IMR-90 (cell line): Measurements from ENCODE around the gene TACC2. TPM values are rescaled to one million over a fixed set of nuclear protein-coding genes. Genes with fewer than 3 reads are reported as not detected.
"Not testable (repeated sequence)": the region's sequence is repeated elsewhere in the genome, so short reads cannot be mapped to it uniquely, and the experiment has no call there.

ENCODE experiments used
- ATAC-seq: fragments of 200-7000 bp; cut with Tn5 transposase; 2 replicates; pipeline ENCODE4 v1.9.1; 2020; ENCODE audit warnings: low read depth, mild to moderate bottlenecking, moderate library complexity
- BruUV-seq: library from RNA; stranded (reverse); fragments of 400-500 nt; replicated peaks from 2 replicates; lab custom pipeline; 2021; lab: Mats Ljungman, UMichigan
- CTCF ChIA-PET: fragments of 300-600 bp; formaldehyde crosslinking; extraction: SDS; loops from one replicate; lab custom pipeline; 2021; ENCODE audit warnings: antibody characterized with exemption; lab: Yijun Ruan, JAX
- POLR2A ChIA-PET: fragments of 300-600 bp; sonication (Branson Sonifier 250); formaldehyde crosslinking; loops from one replicate; lab custom pipeline; 2022; ENCODE audit warnings: antibody characterized with exemption; ENCODE audit not compliant: unreplicated experiment; lab: Charles Lee
- DNase-seq: peaks from one replicate; pipeline ENCODE4 v3.0.0; 2013
- H2AFZ ChIP-seq: replicated peaks from 2 replicates; pipeline ENCODE3; 2013; ENCODE audit warnings: low read length, mild to moderate bottlenecking; ENCODE audit not compliant: poor library complexity
- H2AK5ac ChIP-seq: 2 replicates; pipeline ENCODE4 v1.6.1; 2013; ENCODE audit warnings: low read depth, low read length, inconsistent platforms
- H2AK9ac ChIP-seq: replicated peaks from 2 replicates; pipeline ENCODE3; 2013; ENCODE audit warnings: mild to moderate bottlenecking, low read depth, low read length, moderate library complexity; ENCODE audit not compliant: poor library complexity
- H2BK120ac ChIP-seq: 2 replicates; pipeline ENCODE4 v1.6.1; 2013; ENCODE audit warnings: low read depth, low read length, inconsistent platforms
- H2BK15ac ChIP-seq: 3 replicates; pipeline ENCODE4 v1.6.1; 2013; ENCODE audit warnings: low read depth, low read length, inconsistent platforms
- H2BK20ac ChIP-seq: 2 replicates; pipeline ENCODE4 v1.6.1; 2013; ENCODE audit warnings: low read depth, mild to moderate bottlenecking, inconsistent platforms, low read length, moderate library complexity
- H2BK5ac ChIP-seq: 2 replicates; pipeline ENCODE4 v1.6.1; 2013; ENCODE audit warnings: mild to moderate bottlenecking, low read depth, low read length, inconsistent platforms; ENCODE audit not compliant: poor library complexity, severe bottlenecking
- H3K14ac ChIP-seq: replicated peaks from 2 replicates; pipeline ENCODE4 v1.6.1; 2013; ENCODE audit warnings: low read depth, low read length, inconsistent platforms
- H3K18ac ChIP-seq: 2 replicates; pipeline ENCODE4 v1.6.1; 2013; ENCODE audit warnings: low read depth, low read length, control low read depth
- H3K23ac ChIP-seq: 2 replicates; pipeline ENCODE4 v1.6.1; 2013; ENCODE audit warnings: low read depth, low read length, inconsistent platforms
- H3K27ac ChIP-seq: 2 replicates; pipeline ENCODE4 v1.5.1; 2013; ENCODE audit warnings: mild to moderate bottlenecking, control low read depth, low read length; ENCODE audit not compliant: insufficient read depth
- H3K27me3 ChIP-seq: 2 replicates; pipeline ENCODE4 v1.6.1; 2013; ENCODE audit warnings: low read length; ENCODE audit not compliant: control insufficient read depth, insufficient read depth
- H3K36me3 ChIP-seq: 2 replicates; pipeline ENCODE4 v1.6.1; 2013; ENCODE audit warnings: low read length, mixed read lengths; ENCODE audit not compliant: control insufficient read depth, insufficient read depth
- H3K4ac ChIP-seq: 2 replicates; pipeline ENCODE4 v1.6.1; 2013; ENCODE audit warnings: low read depth, low read length, inconsistent platforms
- H3K4me1 ChIP-seq: 2 replicates; pipeline ENCODE4 v1.6.1; 2013; ENCODE audit warnings: low read length, mixed read lengths; ENCODE audit not compliant: control insufficient read depth, insufficient read depth
- H3K4me2 ChIP-seq: 2 replicates; pipeline ENCODE4 v1.6.1; 2013; ENCODE audit warnings: low read depth, mild to moderate bottlenecking, control low read depth, low read length, moderate library complexity
- H3K4me3 ChIP-seq: 2 replicates; pipeline ENCODE4 v1.5.1; 2013; ENCODE audit warnings: low read depth, mild to moderate bottlenecking, control low read depth, low read length, moderate library complexity; ENCODE audit not compliant: insufficient read depth
- H3K56ac ChIP-seq: 2 replicates; pipeline ENCODE4 v1.6.1; 2013; ENCODE audit warnings: low read length, inconsistent platforms; ENCODE audit not compliant: insufficient read depth; ENCODE audit errors: extremely low read depth
- H3K79me1 ChIP-seq, 2 experiments: 2 replicates each; pipeline ENCODE4 v1.6.1; 2013; ENCODE audit warnings: low read length in 2 of 2, inconsistent platforms in 1 of 2, low read depth in 1 of 2
- H3K9ac ChIP-seq: 2 replicates; pipeline ENCODE4 v1.6.1; 2013; ENCODE audit warnings: low read depth, low read length, control low read depth
- H3K9me1 ChIP-seq: 2 replicates; pipeline ENCODE4 v1.6.1; 2013; ENCODE audit warnings: low read length, inconsistent platforms; ENCODE audit not compliant: insufficient read depth
- H3K9me3 ChIP-seq: 2 replicates; pipeline ENCODE4 v1.6.1; 2013; ENCODE audit warnings: low read length; ENCODE audit not compliant: control insufficient read depth, insufficient read depth
- H4K20me1 ChIP-seq: 2 replicates; pipeline ENCODE4 v1.6.1; 2013; ENCODE audit warnings: low read length, inconsistent platforms; ENCODE audit not compliant: insufficient read depth
- H4K5ac ChIP-seq: 2 replicates; pipeline ENCODE4 v1.6.1; 2013; ENCODE audit warnings: mild to moderate bottlenecking, low read depth, low read length, control low read depth
- H4K8ac ChIP-seq, 2 experiments: 2 replicates each; pipeline ENCODE4 v1.6.1; 2013; ENCODE audit warnings: low read depth in 2 of 2, low read length in 2 of 2, control low read depth in 1 of 2, inconsistent platforms in 1 of 2
- H4K91ac ChIP-seq: 2 replicates; pipeline ENCODE4 v1.6.1; 2013; ENCODE audit warnings: low read depth, low read length, inconsistent platforms; ENCODE audit not compliant: insufficient read depth
- WGBS, 2 experiments: methylation state at CpG; one replicate each; pipeline versions ENCODE4 v1.1.5 to v1.1.7; 2013; ENCODE audit warnings: missing lambda C conversion rate in 2 of 2; ENCODE audit not compliant: insufficient read length in 1 of 2; ENCODE audit errors: extremely low coverage in 2 of 2; 5-methylcytosine and 5-hydroxymethylcytosine counted together
- dilution Hi-C: fragments of 300-500 bp; cut with HindIII; formaldehyde crosslinking; loops from one replicate; pipeline ENCODE4 v1.14.3; 2018; ENCODE audit warnings: low sequenced_read_pairs; ENCODE audit not compliant: unreplicated experiment
- in situ Hi-C: fragments of 300-500 bp; cut with MboI; formaldehyde crosslinking; loops from 3 replicates; pipeline ENCODE4 v1.14.3; 2019; ENCODE audit warnings: low sequenced_read_pairs, inconsistent platforms, mixed read lengths
- intact Hi-C: fragments of 100-400 bp; cut with micrococcal nuclease; formaldehyde crosslinking; loops from 2 replicates; pipeline ENCODE4 v1.10.0; 2022
- polyA plus RNA-seq, 3 experiments: library from polyadenylated mRNA; depleted of rRNA; stranded (reverse); fragments of >200 nt; gene quantifications; 2 replicates each; pipeline ENCODE4 v1.2.3, GENCODE V29; 2012; ENCODE audit warnings: low replicate concordance in 1 of 3
- total RNA-seq: library from RNA; depleted of rRNA; stranded (reverse); fragments of >200 nt; gene quantifications from 2 replicates; pipeline ENCODE4 v1.2.3, GENCODE V29; 2012

The TACC2 gene
- total and polyA plus RNA-seq, 2 of the 4 experiments (the other 2 are of a cell fraction) = 2.9 to 15.4 TPM

- H3K9me3 ChIP-seq, BruUV-seq, H2AFZ ChIP-seq, H4K91ac ChIP-seq, H3K23ac ChIP-seq, H3K4me3 ChIP-seq, H2BK15ac ChIP-seq, H3K4ac ChIP-seq, H3K56ac ChIP-seq, in situ Hi-C loops, H3K36me3 ChIP-seq, H2AK9ac ChIP-seq, H3K18ac ChIP-seq, H3K27ac ChIP-seq, H3K4me2 ChIP-seq, dilution Hi-C loops, ATAC-seq, H4K5ac ChIP-seq, H2AK5ac ChIP-seq, DNase-seq, H2BK120ac ChIP-seq, H2BK5ac ChIP-seq, H3K9me1 ChIP-seq, H3K4me1 ChIP-seq, H4K8ac ChIP-seq, intact Hi-C loops, CTCF ChIA-PET, H2BK20ac ChIP-seq, H3K79me1 ChIP-seq, H3K9ac ChIP-seq, H4K20me1 ChIP-seq, POLR2A ChIA-PET, H3K14ac ChIP-seq: not testable (repeated sequence)
- H3K27me3 ChIP-seq = peaks cover 11% of the 10 kb centered on the region
- no CpG with 5 or more reads among the region's 4 CpGs for WGBS, 2 experiments
These were observed 2.8 kb downstream of the TACC2 start for GRCh38 chr10:121991727-121992126.
